ENCODE measurements around the gene KANSL1. TPM values are rescaled to one million over a fixed set of nuclear protein-coding genes. Genes with fewer than 3 reads are reported as not detected.
A peak's percentile ranks its signal among the peaks of the same experiment; 100 is the strongest.
"Not testable (repeated sequence)": the region's sequence is repeated elsewhere in the genome, so short reads cannot be mapped to it uniquely, and the experiment has no call there.

Gene KANSL1
- polyA plus RNA-seq, 3 donors: 3.1 to 31.9 (median 4.6) TPM

DNA sequence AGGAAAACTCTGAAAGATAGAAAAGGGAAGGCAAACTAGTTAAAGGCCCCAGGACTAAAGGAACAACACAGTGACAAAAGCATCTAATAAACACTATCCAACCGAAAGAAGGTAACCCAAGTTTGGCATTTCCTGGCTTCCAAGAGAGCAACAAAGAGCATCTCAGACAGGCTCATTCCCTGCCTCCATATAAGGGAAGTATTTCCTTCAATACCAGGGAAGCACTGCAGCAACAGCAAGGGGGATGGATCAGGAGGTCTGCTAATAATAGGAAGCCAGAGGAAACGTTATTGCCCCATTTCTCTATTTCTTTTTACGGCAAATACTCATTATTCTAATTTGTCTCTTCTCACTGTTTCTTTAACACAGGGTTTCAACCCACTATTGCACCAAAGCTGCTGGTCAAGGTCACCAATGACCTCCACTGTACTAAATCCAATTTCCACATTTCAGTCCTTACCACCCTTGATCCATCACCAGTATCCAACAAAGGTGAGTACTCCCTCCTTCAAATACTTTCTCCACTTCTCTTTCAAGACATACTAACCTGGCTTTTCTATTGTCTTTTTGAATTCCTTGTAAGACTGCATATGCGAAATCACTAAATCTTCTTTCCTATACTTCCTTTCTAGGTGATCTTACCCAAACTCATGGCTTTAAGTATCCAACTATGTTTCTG, 86.1 kb downstream of the KANSL1 start:
- peaks cover 100% of the 10 kb centered on the region for H4K20me1 ChIP-seq (ENCODE audit: insufficient read depth, low read length)
- 42% methylated on average over 3 of the region's 4 CpGs for WGBS (ENCODE audit: insufficient coverage)

DNA sequence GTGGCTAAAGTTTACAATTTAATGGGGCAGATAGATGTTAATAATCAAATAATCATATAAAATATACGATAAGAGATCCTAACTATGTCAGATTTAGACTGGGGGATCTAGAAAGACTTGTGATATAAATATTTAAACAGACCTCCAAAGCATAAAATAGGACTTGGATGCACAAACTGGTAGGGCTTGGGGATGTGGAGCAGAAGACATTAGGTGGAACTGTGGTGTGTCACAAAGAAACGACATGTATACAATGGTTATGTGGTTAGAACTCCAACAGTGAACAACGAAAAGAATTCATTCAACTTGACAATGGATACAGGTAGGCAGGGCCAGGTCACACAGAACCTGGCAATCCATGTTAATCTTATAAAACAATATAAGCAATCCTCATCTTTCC, 90.4 kb downstream of the KANSL1 start:
- peaks cover 100% of the 10 kb centered on the region for H4K20me1 ChIP-seq (ENCODE audit: insufficient read depth, low read length)

More for the DNA sequence above, 86.1 kb downstream of the KANSL1 start:
- H3K4me1 ChIP-seq (ENCODE audit: control insufficient read depth in 1 of 2, insufficient read depth in 2 of 2, low read length in 2 of 2): peaks cover 16 to 17% of the 10 kb centered on the region in 2 donors
- peaks cover 0 to 5% of the 10 kb centered on the region in 2 donors for H3K36me3 Mint-ChIP-seq
- no peaks in the 10 kb centered on the region for H3K27me3 ChIP-seq (ENCODE audit: control insufficient read depth in 2 of 2, insufficient read depth in 2 of 2, low read length in 2 of 2)
- H3K4me1 Mint-ChIP-seq: peaks cover 60% of the 10 kb centered on the region
- no peak overlapping the region for H3K4me2 ChIP-seq (replicated peaks; ENCODE audit: extremely low read depth, low read length, poor library complexity, severe bottlenecking)
- H3K9ac ChIP-seq (ENCODE audit: insufficient read depth, low read length, poor library complexity, severe bottlenecking): no peak overlapping the region
- no peaks in the 10 kb centered on the region for H3K9me3 ChIP-seq (replicated peaks in 1 of 2; ENCODE audit: control insufficient read depth in 1 of 2, insufficient read depth in 1 of 2, low read length in 2 of 2)
- no peak overlapping the region for H2AFZ ChIP-seq (ENCODE audit: insufficient read depth, low read depth, low read length, poor library complexity, severe bottlenecking)
- H3K4me3 ChIP-seq (replicated peaks in 1 of 3; ENCODE audit: low read depth in 2 of 3, low read length in 3 of 3): no peak overlapping the region
- H3K4me3 Mint-ChIP-seq: no peak overlapping the region
- no peaks in the 10 kb centered on the region for H3K9me3 Mint-ChIP-seq
- H3K27me3 Mint-ChIP-seq (ENCODE audit: low read depth in 3 of 3): no peaks in the 10 kb centered on the region
- peak overlapping the region in 1 of 2 donors; percentile 39 for H3K27ac ChIP-seq (ENCODE audit: low read depth in 1 of 2, low read length in 2 of 2)
- peak in 1 of 3 donors; percentile 3 for DNase-seq
- TF ChIP-seq, protein P1, sequence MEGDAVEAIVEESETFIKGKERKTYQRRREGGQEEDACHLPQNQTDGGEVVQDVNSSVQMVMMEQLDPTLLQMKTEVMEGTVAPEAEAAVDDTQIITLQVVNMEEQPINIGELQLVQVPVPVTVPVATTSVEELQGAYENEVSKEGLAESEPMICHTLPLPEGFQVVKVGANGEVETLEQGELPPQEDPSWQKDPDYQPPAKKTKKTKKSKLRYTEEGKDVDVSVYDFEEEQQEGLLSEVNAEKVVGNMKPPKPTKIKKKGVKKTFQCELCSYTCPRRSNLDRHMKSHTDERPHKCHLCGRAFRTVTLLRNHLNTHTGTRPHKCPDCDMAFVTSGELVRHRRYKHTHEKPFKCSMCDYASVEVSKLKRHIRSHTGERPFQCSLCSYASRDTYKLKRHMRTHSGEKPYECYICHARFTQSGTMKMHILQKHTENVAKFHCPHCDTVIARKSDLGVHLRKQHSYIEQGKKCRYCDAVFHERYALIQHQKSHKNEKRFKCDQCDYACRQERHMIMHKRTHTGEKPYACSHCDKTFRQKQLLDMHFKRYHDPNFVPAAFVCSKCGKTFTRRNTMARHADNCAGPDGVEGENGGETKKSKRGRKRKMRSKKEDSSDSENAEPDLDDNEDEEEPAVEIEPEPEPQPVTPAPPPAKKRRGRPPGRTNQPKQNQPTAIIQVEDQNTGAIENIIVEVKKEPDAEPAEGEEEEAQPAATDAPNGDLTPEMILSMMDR (IDR thresholded peaks at IDR 0.05): no peak
- intact Hi-C loops (cut with micrococcal nuclease): no loop called here
- peaks cover 100% of the 10 kb centered on the region for H3K79me2 ChIP-seq (ENCODE audit: insufficient read depth, low read length)
- no peaks in the 10 kb centered on the region for H3K36me3 ChIP-seq (replicated peaks in 1 of 2; ENCODE audit: control insufficient read depth in 1 of 2, insufficient read depth in 2 of 2, low read length in 2 of 2)
- H3K27ac Mint-ChIP-seq: peak overlapping the region in 2 of 7 donors; percentile 10 to 72

DNA sequence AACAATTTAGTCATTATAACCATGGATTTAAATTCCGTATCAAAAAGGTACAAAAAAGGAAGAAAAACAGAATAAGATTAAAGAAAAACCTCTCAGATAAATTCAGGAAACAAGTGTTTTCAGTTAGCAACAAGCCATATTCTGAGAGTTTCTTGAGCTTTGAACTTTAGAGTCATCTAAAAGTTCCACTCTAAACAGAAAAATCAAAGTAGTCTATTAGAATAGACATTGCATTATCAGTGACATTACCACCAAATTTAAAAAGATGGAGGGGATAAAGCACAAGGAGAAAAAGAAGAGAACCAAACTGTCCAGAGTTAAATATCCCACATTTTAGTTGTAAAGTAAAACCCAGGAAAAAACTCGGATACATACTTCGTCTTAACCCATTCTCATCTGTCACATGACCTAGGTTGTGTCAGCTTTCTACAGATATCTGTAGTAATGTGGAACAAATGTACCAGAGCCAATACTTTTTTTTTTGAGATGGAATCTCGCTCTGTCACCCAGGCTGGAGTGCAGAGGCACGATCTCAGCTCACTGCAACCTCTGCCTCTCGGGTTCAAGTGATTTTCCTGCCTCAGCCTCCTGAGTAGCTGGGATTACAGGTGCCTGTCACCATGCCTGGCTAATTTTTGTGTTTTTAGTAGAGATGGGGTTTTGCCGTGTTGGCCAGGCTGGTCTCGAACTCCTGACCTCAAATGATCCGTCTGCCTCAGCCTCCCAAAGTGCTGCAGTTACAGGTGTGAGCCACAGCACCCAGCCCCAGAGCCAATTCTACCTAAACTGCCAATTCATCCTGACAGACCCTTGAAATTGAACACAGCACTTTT, 91.2 kb downstream of the KANSL1 start:
- intact Hi-C loops (cut with micrococcal nuclease); H3K4me3 ChIP-seq (replicated peaks in 1 of 3; ENCODE audit: low read depth in 2 of 3, low read length in 3 of 3); H3K36me3 Mint-ChIP-seq; H3K9me3 Mint-ChIP-seq; H3K27me3 Mint-ChIP-seq (ENCODE audit: low read depth in 3 of 3); H3K4me2 ChIP-seq (replicated peaks; ENCODE audit: extremely low read depth, low read length, poor library complexity, severe bottlenecking); H3K9me3 ChIP-seq (replicated peaks in 1 of 2; ENCODE audit: control insufficient read depth in 1 of 2, insufficient read depth in 1 of 2, low read length in 2 of 2); H3K27me3 ChIP-seq (ENCODE audit: control insufficient read depth in 2 of 2, insufficient read depth in 2 of 2, low read length in 2 of 2); DNase-seq; H2AFZ ChIP-seq (ENCODE audit: insufficient read depth, low read depth, low read length, poor library complexity, severe bottlenecking); H3K36me3 ChIP-seq (replicated peaks in 1 of 2; ENCODE audit: control insufficient read depth in 1 of 2, insufficient read depth in 2 of 2, low read length in 2 of 2); H3K9ac ChIP-seq (ENCODE audit: insufficient read depth, low read length, poor library complexity, severe bottlenecking); H3K4me3 Mint-ChIP-seq: not testable (repeated sequence)
- peaks cover 100% of the 10 kb centered on the region for H4K20me1 ChIP-seq (ENCODE audit: insufficient read depth, low read length)
- peak overlapping the region in 4 of 7 donors; percentile 6 to 89 (median 67) for H3K27ac Mint-ChIP-seq
- 95% methylated on average over 4 of the region's 9 CpGs for WGBS (ENCODE audit: insufficient coverage)
- peaks cover 41% of the 10 kb centered on the region for H3K4me1 Mint-ChIP-seq
- H3K4me1 ChIP-seq (ENCODE audit: control insufficient read depth in 1 of 2, insufficient read depth in 2 of 2, low read length in 2 of 2): peaks cover 0 to 11% of the 10 kb centered on the region in 2 donors
- peaks cover 100% of the 10 kb centered on the region for H3K79me2 ChIP-seq (ENCODE audit: insufficient read depth, low read length)
- H3K27ac ChIP-seq (ENCODE audit: low read depth in 1 of 2, low read length in 2 of 2): peak overlapping the region in 1 of 2 donors; percentile 9

More for the DNA sequence above, 90.4 kb downstream of the KANSL1 start:
- H3K9me3 ChIP-seq (replicated peaks in 1 of 2; ENCODE audit: control insufficient read depth in 1 of 2, insufficient read depth in 1 of 2, low read length in 2 of 2); H3K9me3 Mint-ChIP-seq; H3K27me3 ChIP-seq (ENCODE audit: control insufficient read depth in 2 of 2, insufficient read depth in 2 of 2, low read length in 2 of 2); H3K36me3 Mint-ChIP-seq; H3K27me3 Mint-ChIP-seq (ENCODE audit: low read depth in 3 of 3); H3K9ac ChIP-seq (ENCODE audit: insufficient read depth, low read length, poor library complexity, severe bottlenecking); H2AFZ ChIP-seq (ENCODE audit: insufficient read depth, low read depth, low read length, poor library complexity, severe bottlenecking); H3K4me2 ChIP-seq (replicated peaks; ENCODE audit: extremely low read depth, low read length, poor library complexity, severe bottlenecking); intact Hi-C loops (cut with micrococcal nuclease); H3K4me3 ChIP-seq (replicated peaks in 1 of 3; ENCODE audit: low read depth in 2 of 3, low read length in 3 of 3); H3K4me3 Mint-ChIP-seq; DNase-seq; H3K36me3 ChIP-seq (replicated peaks in 1 of 2; ENCODE audit: control insufficient read depth in 1 of 2, insufficient read depth in 2 of 2, low read length in 2 of 2); H3K27ac ChIP-seq (ENCODE audit: low read depth in 1 of 2, low read length in 2 of 2): not testable (repeated sequence)
- Mint-ChIP-seq H3K27ac (peak overlapping the region in 2 of 7 donors; percentile 46 to 51), H3K4me1 (peaks cover 44% of the 10 kb centered on the region)
- 80% methylated on average over 1 of the region's 3 CpGs for WGBS (ENCODE audit: insufficient coverage)
- peaks cover 3 to 14% of the 10 kb centered on the region in 2 donors for H3K4me1 ChIP-seq (ENCODE audit: control insufficient read depth in 1 of 2, insufficient read depth in 2 of 2, low read length in 2 of 2)
- peaks cover 100% of the 10 kb centered on the region for H3K79me2 ChIP-seq (ENCODE audit: insufficient read depth, low read length)

All from CD14-positive monocyte (primary cell).